Transverse colon (tissue), 4 donors: ENCODE measurements around the gene KHDC1.
"Not testable (repeated sequence)": the region's sequence is repeated elsewhere in the genome, so short reads cannot be mapped to it uniquely, and the experiment has no call there.

ENCODE experiments used
- CTCF ChIP-seq, 5 experiments: fragments of 200-600 bp in 3 of 5; fragments of 450-650 bp in 2 of 5; sonication (generic) in 3 of 5; IDR thresholded peaks; 1 replicate in 2 of 5; 2 replicates in 3 of 5; pipeline ENCODE4 v1.5.1; 2016 to 2017; ENCODE audit warnings: antibody characterized with exemption in 5 of 5, inconsistent platforms in 3 of 5, mild to moderate bottlenecking in 2 of 5, moderate library complexity in 1 of 5
- EP300 ChIP-seq: sonication (generic); formaldehyde crosslinking; IDR thresholded peaks from one replicate; pipeline ENCODE4 v1.6.1; 2017; ENCODE audit warnings: antibody characterized with exemption, low read depth
- POLR2A ChIP-seq: fragments of 450-650 bp; IDR thresholded peaks from one replicate; pipeline ENCODE4 v1.6.1; 2016; ENCODE audit warnings: antibody characterized with exemption, mild to moderate bottlenecking, moderate library complexity
- POLR2AphosphoS5 ChIP-seq, 3 donors: sonication (generic); formaldehyde crosslinking; IDR thresholded peaks; one replicate each; pipeline ENCODE4 v1.6.1; 2016; ENCODE audit warnings: antibody characterized with exemption in 3 of 3

- TF ChIP-seq CTCF (IDR thresholded peaks at IDR 0.05); POLR2AphosphoS5 (IDR thresholded peaks at IDR 0.05); POLR2A; EP300: not testable (repeated sequence)
Observed at GRCh38 chr6:73233971-73234370, 29.0 kb downstream of the KHDC1 start.
